RCC 7860 (cell line): Measurements from ENCODE around the gene RFPL2.
"Not testable (repeated sequence)": the region's sequence is repeated elsewhere in the genome, so short reads cannot be mapped to it uniquely, and the experiment has no call there.

Experiments used
- DNase-seq: peaks from one replicate; pipeline ENCODE4 v3.0.0-alpha.2; 2015; ENCODE audit warnings: low spot score
- FAIRE-seq: peaks from 2 replicates; lab custom pipeline; 2012; peaks lifted over from hg19 to GRCh38; lab: Jason Lieb, UNC

The RFPL2 gene

GRCh38 chr22:32175115-32175514, 29.8 kb downstream of the RFPL2 start:
- no peak for FAIRE-seq
- DNase-seq: no peak

GRCh38 chr22:32165681-32166080, 39.2 kb downstream of the RFPL2 start:
- no peak for FAIRE-seq
- DNase-seq: no peak

- DNase-seq: no peak
- FAIRE-seq: no peak
These were observed 40.6 kb downstream of the RFPL2 start for GRCh38 chr22:32164075-32164860.

- DNase-seq, FAIRE-seq: not testable (repeated sequence)
These were observed 44.5 kb downstream of the RFPL2 start for GRCh38 chr22:32160411-32160810.

GRCh38 chr22:32158712-32159533, 46.0 kb downstream of the RFPL2 start, which contains the start of gene C22orf42:
TSS of gene C22orf42 (minus strand) at chr22:32159303. CDS start at chr22:32159215, 88 bp downstream.
- FAIRE-seq: no peak
- no peak for DNase-seq

- not testable (repeated sequence) for FAIRE-seq, DNase-seq
These were observed 47.2 kb downstream of the RFPL2 start for GRCh38 chr22:32157632-32158031.

GRCh38 chr22:32154727-32155126, 50.1 kb downstream of the RFPL2 start:
- not testable (repeated sequence) for DNase-seq, FAIRE-seq

GRCh38 chr22:32151641-32152040, 53.2 kb downstream of the RFPL2 start:
- DNase-seq, FAIRE-seq: not testable (repeated sequence)

- not testable (repeated sequence) for FAIRE-seq, DNase-seq
These were observed 54.2 kb downstream of the RFPL2 start for GRCh38 chr22:32150647-32151046.

- DNase-seq, FAIRE-seq: not testable (repeated sequence)
These were observed 56.5 kb downstream of the RFPL2 start for GRCh38 chr22:32148372-32148771.

GRCh38 chr22:32147128-32147527, 57.7 kb downstream of the RFPL2 start:
- FAIRE-seq, DNase-seq: not testable (repeated sequence)

- DNase-seq (no peak), FAIRE-seq (no peak)
These were observed 60.2 kb downstream of the RFPL2 start for GRCh38 chr22:32144496-32145274.

- DNase-seq: no peak
- FAIRE-seq: no peak
These were observed 62.3 kb downstream of the RFPL2 start for GRCh38 chr22:32142600-32142999.

- DNase-seq, FAIRE-seq: not testable (repeated sequence)
These were observed 64.2 kb downstream of the RFPL2 start for GRCh38 chr22:32140688-32141087.
